HFFc6 (cell line): ENCODE data around the gene BRIP1. TPM values are rescaled to one million over a fixed set of nuclear protein-coding genes. Genes with fewer than 3 reads are reported as not detected.

ENCODE experiments used
- DNase-seq: peaks from one replicate; pipeline ENCODE4 v3.0.0-alpha.2; 2018
- H3K27ac Mint-ChIP-seq: 2 replicates; pipeline ENCODE4 v1.8.0; 2020; ENCODE audit warnings: mild to moderate bottlenecking, mixed read lengths
- H3K27me3 Mint-ChIP-seq: 2 replicates; pipeline ENCODE4 v1.8.0; 2021; ENCODE audit warnings: mild to moderate bottlenecking, moderate library complexity, mixed read lengths; ENCODE audit not compliant: insufficient read depth
- H3K36me3 Mint-ChIP-seq: 2 replicates; pipeline ENCODE4 v1.8.0; 2021; ENCODE audit warnings: low read depth, mixed read lengths
- H3K4me1 Mint-ChIP-seq: 2 replicates; pipeline ENCODE4 v1.8.0; 2020; ENCODE audit warnings: low read depth, mixed read lengths
- H3K4me3 Mint-ChIP-seq: 2 replicates; pipeline ENCODE4 v1.8.0; 2020; ENCODE audit warnings: mild to moderate bottlenecking, moderate library complexity, mixed read lengths
- H3K9me3 Mint-ChIP-seq: 2 replicates; pipeline ENCODE4 v1.8.0; 2020; ENCODE audit warnings: mild to moderate bottlenecking, mixed read lengths
- CTCF ChIP-seq: fragments of 200-600 bp; sonication (generic); IDR thresholded peaks from 2 replicates; pipeline ENCODE4 v1.5.0; 2021; ENCODE audit warnings: antibody characterized with exemption, mild to moderate bottlenecking
- total RNA-seq, 6 experiments: library from RNA; stranded (reverse); fragmentation: NEBNext Ultra II Directional; extraction: Animal tissue kit (Norgen Biotek cat#: 25700); gene quantifications; 2 replicates in 1 of 6; 3 replicates in 5 of 6; pipeline ENCODE4 v1.2.3, GENCODE V29; 2021

Gene BRIP1
- total RNA-seq, 6 experiments from 2014 or later: 4.6 to 9.7 (median 8.5) TPM

- Mint-ChIP-seq H3K27me3 (no peaks in the 10 kb centered on the region; the same call in 1 of the 2 replicates), H3K36me3 (peaks cover 28% of the 10 kb centered on the region), H3K9me3 (peaks cover 26% of the 10 kb centered on the region), H3K4me3 (no peak overlapping the region), H3K4me1 (no peaks in the 10 kb centered on the region), H3K27ac (no peak overlapping the region)
- DNase-seq: no peak
- TF ChIP-seq CTCF: no peak
Measured at GRCh38 chr17:61718022-61718421, 145.3 kb downstream of the BRIP1 start.

GRCh38 chr17:61717352-61717751 lies 146.0 kb downstream of the BRIP1 start:
- TF ChIP-seq CTCF: no peak
- no peak overlapping the region for H3K27ac Mint-ChIP-seq
- no peaks in the 10 kb centered on the region for H3K4me1 Mint-ChIP-seq
- H3K9me3 Mint-ChIP-seq: peaks cover 26% of the 10 kb centered on the region
- H3K4me3 Mint-ChIP-seq: no peak overlapping the region
- no peaks in the 10 kb centered on the region; the same call in 1 of the 2 replicates for H3K27me3 Mint-ChIP-seq
- peaks cover 28% of the 10 kb centered on the region for H3K36me3 Mint-ChIP-seq
- DNase-seq: no peak

- H3K27ac Mint-ChIP-seq: no peak overlapping the region
- no peak for TF ChIP-seq CTCF
- H3K36me3 Mint-ChIP-seq: peaks cover 28% of the 10 kb centered on the region
- peaks cover 26% of the 10 kb centered on the region for H3K9me3 Mint-ChIP-seq
- H3K27me3 Mint-ChIP-seq: no peaks in the 10 kb centered on the region; the same call in 1 of the 2 replicates
- H3K4me3 Mint-ChIP-seq: no peak overlapping the region
- H3K4me1 Mint-ChIP-seq: no peaks in the 10 kb centered on the region
- no peak for DNase-seq
Measured at GRCh38 chr17:61716225-61716829, 147.0 kb downstream of the BRIP1 start.

GRCh38 chr17:61715348-61715747 lies 148.0 kb downstream of the BRIP1 start:
- Mint-ChIP-seq H3K9me3 (peaks cover 26% of the 10 kb centered on the region), H3K27ac (no peak overlapping the region), H3K4me1 (no peaks in the 10 kb centered on the region), H3K27me3 (no peaks in the 10 kb centered on the region; the same call in 1 of the 2 replicates), H3K36me3 (peaks cover 35% of the 10 kb centered on the region), H3K4me3 (no peak overlapping the region)
- TF ChIP-seq CTCF: no peak
- DNase-seq: no peak

- Mint-ChIP-seq H3K36me3 (peaks cover 39% of the 10 kb centered on the region), H3K27ac (no peak overlapping the region), H3K27me3 (no peaks in the 10 kb centered on the region), H3K4me3 (no peak overlapping the region), H3K9me3 (peaks cover 26% of the 10 kb centered on the region), H3K4me1 (no peaks in the 10 kb centered on the region)
- DNase-seq: no peak
- TF ChIP-seq CTCF: no peak
Measured at GRCh38 chr17:61714300-61714699, 149.0 kb downstream of the BRIP1 start.
